GM19099 (cell line): ENCODE results near the gene RAP2A.

Experiments used
- POLR2A ChIP-seq: IDR thresholded peaks from 3 replicates; pipeline ENCODE4 v1.6.1; 2011; ENCODE audit warnings: low read depth; ENCODE audit not compliant: insufficient read length; ENCODE audit errors: extremely low read depth

The RAP2A gene

GRCh38 chr13:97492257-97492656, 58.3 kb downstream of the RAP2A start:
- TF ChIP-seq POLR2A = no peak

- no peak for TF ChIP-seq POLR2A
Observed at GRCh38 chr13:97492684-97493371, 58.9 kb downstream of the RAP2A start.

DNA sequence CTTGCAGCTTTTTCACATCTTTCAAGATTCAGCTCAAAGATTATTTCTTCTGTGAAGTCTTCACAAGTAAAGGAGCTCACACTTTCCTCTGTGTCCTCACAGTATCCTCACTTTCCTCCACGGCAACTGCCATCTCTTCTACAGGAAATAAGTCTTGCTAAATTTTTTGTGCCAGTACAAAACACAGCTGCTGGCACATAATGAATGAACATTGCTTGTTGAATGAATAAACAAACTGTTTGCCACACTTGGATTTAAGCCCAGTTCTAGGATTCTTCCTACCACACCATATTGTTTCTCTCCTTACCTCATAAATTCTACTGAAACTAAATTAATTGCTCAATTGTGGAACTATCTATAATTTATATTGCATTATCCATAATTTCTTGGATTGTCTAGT, 59.5 kb downstream of the RAP2A start:
- TF ChIP-seq POLR2A = no peak

DNA sequence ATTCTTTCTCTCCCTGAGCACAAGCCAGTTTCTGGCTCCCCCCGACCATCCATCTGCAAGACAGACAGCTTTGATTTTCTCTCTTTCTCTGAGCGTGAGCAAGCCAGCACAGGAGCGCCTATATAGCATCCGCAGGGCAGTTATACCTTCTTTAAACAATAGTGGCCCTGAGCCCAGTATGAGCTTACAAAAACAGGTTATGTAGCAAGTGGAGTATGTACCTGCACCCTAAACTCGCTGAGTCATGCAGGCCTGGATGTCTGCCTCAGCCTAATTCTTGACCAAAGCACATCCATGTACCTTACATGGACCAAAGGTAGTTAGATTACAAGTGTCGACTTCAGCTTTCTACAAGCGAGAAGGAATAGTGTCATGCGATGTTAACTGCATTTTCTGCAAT, 61.7 kb downstream of the RAP2A start:
- TF ChIP-seq POLR2A = no peak

GRCh38 chr13:97496511-97496910, 62.5 kb downstream of the RAP2A start:
- no peak for TF ChIP-seq POLR2A

GRCh38 chr13:97497400-97497799, 63.4 kb downstream of the RAP2A start:
- no peak for TF ChIP-seq POLR2A

DNA sequence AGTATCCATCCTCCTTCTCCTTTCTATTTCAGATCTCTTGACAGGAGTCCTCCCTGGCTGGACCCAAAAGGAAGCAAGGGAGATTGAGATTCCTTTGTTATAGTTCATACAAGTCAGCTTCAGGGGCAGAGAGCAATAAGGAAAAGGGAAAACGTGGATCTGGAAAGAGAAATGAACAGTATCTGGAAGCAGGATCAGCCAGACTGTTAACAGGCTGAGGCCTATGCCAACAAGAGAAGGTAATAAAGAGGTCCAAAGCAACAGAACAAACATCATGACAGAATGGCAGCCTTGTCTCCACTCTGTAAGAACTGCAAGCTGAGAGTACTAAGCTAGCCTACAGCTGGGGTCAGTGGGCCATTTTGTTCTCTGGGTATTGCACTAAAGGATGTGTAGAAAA, 64.5 kb downstream of the RAP2A start:
- TF ChIP-seq POLR2A = no peak

DNA sequence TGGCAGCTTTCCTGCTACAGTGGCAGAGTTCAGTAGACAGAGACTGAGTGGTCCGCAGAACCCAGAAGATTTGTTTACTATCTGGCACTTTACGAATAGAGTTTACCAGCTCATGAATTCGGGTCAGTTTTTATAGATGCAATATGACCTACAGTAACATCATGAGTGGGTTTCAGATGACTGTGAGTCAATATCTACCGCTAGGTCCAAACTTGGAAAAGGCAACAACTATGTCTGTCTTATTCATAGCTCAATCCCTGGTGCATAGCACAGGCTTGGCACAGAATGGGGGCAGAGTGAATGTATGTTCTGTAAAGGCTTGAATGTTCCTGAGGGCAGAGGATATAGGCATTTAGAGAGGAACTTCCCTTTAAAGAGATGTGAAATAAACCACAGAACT, 65.2 kb downstream of the RAP2A start:
- no peak for TF ChIP-seq POLR2A

GRCh38 chr13:97502181-97502580, 68.2 kb downstream of the RAP2A start:
- TF ChIP-seq POLR2A = no peak

DNA sequence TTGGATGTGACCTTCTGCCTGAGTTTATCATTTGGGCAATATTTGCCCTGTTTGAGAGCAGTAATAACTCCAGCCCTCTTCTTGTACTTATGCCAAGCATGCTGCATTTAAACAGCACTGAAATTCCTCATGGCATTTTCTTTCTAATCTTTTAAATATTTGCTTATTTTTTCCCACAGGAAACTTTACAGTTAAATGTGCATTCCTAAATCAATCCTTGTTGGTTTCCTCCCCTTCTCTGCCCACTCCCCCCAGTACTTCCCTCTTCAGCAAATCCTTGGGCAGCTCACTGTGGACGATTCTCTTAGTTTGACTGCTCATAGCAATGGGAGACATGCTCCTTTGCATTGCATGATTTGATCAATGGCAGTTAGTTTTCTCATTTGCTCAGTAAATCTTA, 68.7 kb downstream of the RAP2A start:
- TF ChIP-seq POLR2A = no peak

DNA sequence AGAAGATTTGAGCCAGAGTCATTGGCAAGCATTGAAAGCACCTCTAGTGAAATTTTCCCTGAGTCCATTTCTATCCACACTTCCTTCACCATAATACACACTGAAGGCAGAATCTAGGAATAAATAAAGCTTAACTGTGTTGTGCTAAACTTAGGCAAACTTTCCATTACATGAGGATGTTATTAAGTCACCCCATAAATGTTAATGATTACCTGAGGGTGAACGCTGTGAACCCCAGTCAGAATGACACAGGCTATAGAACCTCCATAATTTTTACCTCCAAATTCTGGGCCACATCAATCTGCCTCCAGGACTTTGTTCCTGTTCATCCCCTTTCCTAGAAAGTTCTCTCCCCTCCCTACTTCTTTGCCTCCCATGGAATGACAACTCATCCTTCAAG, 71.0 kb downstream of the RAP2A start:
- no peak for TF ChIP-seq POLR2A

- no peak for TF ChIP-seq POLR2A
Observed at GRCh38 chr13:97506511-97506910, 72.5 kb downstream of the RAP2A start.

- TF ChIP-seq POLR2A = no peak
Observed at GRCh38 chr13:97512732-97513131, 78.8 kb downstream of the RAP2A start.

- TF ChIP-seq POLR2A = no peak
Observed at GRCh38 chr13:97515643-97516042, 81.7 kb downstream of the RAP2A start.

- no peak for TF ChIP-seq POLR2A
Observed at GRCh38 chr13:97517967-97518366, 84.0 kb downstream of the RAP2A start.
